DMS114 treated with DMSO at 0.1 percent for 48 hours (cell line): ENCODE results near the gene KDM7A.

ENCODE experiments used
- DNase-seq: peaks from one replicate; lab custom pipeline; 2025; ENCODE audit not compliant: unreplicated experiment; lab: John Stamatoyannopoulos, UW

Gene KDM7A

DNA sequence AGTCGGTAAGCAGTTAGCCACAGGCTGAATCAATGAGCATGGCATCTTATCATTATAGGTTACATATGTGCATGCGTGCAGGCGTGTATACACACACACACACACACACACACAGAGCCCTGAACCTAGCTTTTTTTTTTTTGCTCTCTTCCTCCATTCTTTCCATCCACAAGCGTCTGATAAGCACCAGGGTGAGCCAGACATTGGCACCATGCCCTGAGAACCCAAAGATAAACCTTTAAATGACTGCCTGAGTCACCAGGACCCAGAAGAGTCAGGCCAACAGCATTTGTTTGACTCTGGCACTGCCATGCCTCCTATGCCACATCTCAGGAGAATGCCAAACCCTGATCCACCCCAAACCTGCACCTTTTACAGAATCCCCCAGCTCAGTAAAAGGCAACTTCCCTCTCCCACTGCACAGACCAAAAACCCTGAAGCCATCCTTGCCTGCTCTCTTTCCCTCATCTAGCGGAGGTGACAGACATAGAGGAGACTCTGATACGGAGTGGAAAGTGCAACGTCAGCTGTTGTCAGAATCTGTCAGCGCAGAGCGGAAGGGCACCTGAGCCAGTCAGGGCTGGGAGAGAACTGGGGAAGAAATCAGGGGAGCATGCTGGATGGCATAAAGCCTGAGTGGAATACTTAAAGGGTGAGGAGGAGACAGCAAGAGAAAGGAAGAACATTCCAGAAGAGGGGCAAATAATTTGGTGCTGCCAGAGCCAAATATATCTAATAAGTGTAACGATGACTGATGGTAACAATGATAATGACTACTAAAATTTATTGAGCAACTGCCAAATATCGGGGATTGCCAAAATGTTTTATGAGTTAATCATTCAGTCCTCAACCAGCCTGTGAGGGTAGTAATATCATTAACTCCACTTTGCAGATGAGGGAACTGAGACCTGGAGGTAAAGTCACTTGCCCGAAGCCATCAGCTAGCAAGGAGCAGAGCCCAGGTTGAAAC, 117.2 kb downstream of the KDM7A start:
- DNase-seq: no peak

DNA sequence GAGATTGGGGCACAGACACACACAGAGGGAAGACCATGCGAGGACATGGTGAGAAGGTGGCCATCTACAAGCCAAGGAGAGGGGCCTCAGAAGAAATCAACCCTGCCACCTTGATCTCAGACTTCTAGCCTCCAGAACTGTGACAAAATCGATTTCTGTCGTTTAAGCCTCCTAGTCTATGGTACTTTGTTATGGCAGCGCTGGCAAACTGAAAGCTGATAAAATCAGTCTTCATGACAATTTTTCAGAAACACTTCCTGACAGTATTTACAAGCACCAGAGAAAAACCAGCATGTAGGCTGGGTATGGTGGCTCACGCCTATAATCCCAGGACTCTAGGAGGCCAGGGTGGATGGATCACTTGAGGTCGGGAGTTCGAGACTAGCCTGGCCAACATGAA, 118.3 kb downstream of the KDM7A start:
- no peak for DNase-seq

GRCh38 chr7:140057143-140057535, 119.6 kb downstream of the KDM7A start:
- DNase-seq: no peak

DNA sequence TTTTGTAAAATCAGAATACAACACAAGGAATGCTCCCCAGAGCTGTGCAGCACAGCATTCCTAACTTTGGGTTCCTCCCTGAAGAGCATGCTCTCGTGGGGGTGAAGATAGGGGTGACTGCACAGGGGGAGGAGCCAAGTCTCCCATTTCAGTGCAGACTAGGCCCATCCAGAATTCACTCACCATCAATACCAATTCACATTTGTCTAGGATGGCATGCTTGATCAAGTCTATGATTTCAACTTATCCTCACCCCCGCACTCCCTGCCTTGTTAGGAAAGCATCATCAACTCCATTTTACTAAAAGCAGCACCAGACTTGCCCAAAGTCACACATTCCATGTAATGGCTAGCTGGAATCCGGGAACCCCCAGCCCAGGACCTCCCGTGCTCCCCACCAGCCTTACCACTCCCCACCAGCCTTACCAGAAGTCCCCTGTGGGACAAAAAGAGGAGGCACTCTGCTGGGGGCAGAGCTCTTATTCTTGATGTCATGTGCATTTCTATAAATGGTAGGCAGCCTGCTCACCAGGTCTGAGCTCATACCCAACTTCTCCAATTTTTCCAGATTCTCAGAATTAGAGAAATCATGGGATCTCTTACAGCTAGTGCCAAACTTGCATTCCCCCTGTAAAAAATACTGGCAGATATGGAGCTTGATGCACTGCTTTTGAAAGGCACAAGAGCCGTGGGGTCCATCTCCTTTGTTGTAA, 120.2 kb downstream of the KDM7A start:
- no peak for DNase-seq

DNA sequence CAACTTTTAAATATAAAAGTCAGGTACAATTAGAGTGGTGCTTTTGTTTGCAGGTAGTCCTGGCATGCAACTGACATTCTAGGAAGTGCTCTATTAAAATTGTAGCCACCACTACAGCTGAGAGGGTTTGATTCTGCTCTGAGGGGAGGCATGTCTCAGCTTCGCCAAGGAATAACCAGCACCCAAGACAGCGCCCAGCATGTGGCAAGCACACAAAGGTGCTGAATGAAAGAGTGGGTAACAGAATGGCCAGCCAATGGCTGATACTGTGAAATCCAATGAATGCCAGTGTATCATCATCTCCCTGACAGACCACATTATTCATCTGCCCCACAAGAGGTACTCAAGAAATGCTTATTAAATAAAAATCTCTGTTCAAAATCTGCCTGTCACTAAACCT, 121.0 kb downstream of the KDM7A start:
- no peak for DNase-seq

GRCh38 chr7:140054751-140055150, 122.0 kb downstream of the KDM7A start:
- DNase-seq: no peak

GRCh38 chr7:140053812-140054539, 122.8 kb downstream of the KDM7A start:
- no peak for DNase-seq

DNA sequence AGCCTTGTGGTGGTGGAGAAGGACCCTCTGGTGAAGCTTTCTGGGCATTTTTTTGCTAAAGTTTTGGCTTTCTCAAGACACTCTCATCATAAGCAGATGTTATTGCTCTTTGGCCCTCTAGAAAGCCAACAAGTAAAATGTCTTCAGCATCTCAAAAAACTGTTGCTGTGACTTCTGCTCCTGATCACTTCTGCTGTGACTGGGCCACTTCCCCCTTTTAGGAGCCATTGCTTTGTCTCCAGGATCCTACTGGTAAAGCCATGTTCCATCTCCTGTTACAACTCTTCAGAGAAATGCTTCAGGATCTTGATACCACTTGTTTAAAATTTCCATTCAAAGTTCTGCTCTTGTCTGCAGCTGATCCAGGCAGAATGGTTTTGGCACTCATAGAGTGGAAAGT, 125.0 kb downstream of the KDM7A start:
- DNase-seq: no peak

DNA sequence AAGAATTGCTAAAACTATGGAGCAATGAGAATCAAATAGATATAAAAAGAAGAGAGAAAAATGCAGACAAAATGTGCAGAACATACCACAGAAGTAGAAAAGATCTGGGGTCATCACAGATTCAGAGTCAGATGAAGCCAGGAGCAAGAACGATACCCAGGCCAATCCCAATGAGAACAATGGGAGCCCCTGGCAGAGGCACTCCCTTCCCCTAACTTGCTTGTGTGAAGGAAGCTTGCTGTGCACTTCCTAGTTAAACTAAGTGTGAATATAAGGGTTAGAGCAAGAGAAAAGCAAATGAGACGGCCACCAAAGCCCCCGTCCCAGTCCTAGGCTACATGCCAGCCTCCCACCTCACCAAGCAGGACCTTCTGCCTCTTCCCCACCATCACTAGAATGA, 126.7 kb downstream of the KDM7A start:
- no peak for DNase-seq

- no peak for DNase-seq
Measured at GRCh38 chr7:140049339-140050024, 127.3 kb downstream of the KDM7A start.

GRCh38 chr7:140048989-140049338, 127.8 kb downstream of the KDM7A start:
- no peak for DNase-seq

- DNase-seq: no peak
Measured at GRCh38 chr7:140048138-140048537, 128.6 kb downstream of the KDM7A start.

DNA sequence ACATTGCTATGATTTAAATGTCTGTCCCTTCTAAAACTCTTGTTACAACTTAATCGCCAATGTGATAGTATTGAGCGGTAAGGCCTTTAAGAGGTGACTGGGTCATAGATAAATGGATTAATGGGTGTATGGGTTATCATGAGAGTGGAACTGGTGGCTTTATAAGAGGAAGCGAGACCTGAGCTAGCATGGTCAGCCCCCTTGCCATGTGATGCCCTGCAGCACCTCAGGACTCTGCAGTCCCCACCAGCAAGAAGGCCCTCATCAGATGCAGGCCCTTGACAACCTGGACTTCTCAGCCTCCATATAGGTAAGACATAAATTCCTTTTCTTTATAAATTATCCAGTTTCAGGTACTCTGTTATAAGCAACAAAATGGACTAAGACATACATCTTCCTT, 129.6 kb downstream of the KDM7A start:
- no peak for DNase-seq

DNA sequence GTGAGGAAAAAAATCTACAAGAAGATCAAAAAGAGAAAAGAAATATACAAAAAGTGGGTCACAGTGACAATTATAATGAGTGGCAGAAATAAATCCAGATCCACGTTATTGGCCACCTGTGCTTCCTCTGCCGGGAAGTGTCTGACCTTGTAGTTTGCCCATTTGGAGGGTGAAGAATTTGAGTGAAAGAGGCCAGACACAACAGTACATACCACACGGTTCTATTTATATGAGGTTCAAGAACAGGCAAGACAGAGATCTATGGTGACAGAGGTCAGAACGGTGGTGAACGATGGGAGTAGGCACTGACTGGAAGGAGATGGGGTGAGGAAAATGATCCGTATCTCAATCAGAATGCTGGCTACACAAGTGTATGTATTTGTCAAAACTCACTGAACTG, 131.1 kb downstream of the KDM7A start:
- no peak for DNase-seq

DNA sequence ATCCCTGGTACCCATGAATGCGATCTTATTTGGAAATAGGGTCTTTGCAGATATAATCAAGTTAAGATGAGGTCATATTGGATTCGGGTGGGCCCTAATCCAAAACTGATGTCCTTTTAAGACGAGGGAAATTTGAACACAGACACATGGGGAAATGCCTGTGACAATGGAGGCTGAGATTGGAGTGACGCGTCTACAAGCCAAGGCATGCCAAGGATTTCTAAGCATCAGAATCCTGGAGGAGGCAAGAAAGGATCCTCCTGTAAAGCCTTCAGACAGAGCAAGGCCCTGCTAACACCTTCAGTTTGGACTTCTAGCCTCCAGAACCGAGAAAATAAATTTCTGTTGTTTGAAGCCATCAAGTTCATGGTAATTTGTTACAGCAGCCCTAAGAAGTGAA, 132.5 kb downstream of the KDM7A start:
- DNase-seq: no peak

DNA sequence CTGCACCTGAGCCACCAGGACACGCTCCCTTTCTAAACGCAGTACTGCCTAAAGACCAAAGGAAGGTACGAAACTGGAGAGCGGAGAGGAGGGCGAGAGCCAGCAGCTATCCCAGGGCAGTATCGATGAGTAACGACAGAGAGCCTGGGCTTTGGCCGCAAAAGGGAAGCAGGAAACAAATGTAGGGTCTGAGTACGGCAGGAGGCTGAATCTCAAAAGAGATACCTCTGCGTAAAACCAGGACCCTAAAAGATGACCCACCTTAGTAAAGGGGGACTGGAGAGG, 134.5 kb downstream of the KDM7A start:
- no peak for DNase-seq

DNA sequence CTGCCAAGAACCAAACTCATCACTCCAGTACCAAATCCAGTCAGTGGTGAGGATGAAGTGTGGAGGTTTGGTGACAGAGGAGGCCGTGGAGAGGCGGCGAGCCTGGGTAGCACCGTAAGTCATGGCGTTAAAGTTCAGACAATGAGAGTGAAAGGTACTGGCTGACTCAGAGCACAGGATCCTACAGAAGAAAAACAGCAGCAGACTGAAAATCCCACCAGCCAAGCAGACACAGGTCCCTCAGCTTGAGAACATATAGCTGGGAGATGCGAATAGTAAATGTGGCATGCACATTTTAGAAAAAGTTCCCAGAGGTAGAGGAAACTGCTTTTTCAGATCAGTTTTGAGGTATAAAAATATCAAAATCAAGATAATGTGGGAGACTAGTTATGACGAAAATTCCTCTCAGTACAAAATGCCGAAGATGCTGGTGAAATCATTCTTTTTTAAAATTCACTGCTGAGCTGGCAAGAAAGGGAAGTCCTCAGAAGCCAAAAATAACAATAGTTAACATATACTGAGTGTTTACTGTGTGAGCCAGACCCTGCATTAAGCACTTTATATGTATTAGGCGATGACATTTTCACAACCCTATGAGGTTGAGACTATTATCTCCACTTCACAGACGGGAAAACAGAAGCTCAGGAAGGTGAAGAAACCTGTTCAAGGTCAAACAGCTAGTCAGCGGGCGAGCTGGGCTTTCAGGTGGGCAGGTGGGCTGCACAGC, 135.0 kb downstream of the KDM7A start:
- DNase-seq: no peak

DNA sequence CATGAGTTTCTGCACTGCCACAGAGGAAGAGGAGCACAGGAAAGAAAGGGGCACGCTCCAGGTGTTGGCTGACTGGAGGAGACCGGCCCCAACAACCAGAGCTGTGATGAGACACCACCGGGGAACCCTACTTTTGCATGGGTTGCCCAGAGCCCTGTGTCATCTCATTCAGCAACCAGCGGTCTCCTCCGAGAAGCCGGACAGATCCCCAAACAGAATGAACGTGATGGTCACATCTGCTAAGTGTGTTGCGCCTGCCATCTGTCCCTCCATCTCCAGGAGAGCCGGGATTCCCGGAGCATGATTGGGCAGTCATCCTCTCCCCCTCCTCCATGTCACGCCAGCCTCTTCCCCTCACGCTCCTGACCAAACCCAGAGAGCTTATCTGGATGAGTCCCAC, 136.9 kb downstream of the KDM7A start:
- no peak for DNase-seq

DNA sequence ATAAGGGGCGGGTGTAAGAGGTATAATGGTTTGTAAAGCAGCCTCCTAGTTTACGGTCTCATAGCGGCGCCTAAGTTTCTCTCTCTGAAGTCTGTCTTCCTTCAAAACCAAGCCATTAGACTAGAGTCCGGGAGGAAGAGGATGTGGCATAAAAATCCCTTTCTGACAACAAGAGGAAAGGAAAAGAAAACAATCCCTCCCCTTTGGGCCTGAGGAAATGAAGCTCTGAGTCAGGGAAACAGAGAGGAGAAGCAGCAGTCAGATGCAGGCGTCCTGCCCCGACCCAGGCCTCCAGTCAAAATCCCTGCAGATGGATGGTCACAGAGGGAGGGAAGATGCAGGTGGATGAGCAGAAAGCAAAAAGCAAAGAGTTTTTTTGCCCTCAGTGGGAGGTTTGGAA, 137.7 kb downstream of the KDM7A start:
- no peak for DNase-seq

- DNase-seq: no peak
Measured at GRCh38 chr7:140036224-140036962, 140.4 kb downstream of the KDM7A start.
